Body of pancreas (tissue), 4 donors: ENCODE measurements around the gene BLZF1.

Experiments
- POLR2A ChIP-seq, 3 donors: fragments of 450-650 bp; IDR thresholded peaks; one replicate each; pipeline ENCODE4 v1.6.1; 2016; ENCODE audit warnings: antibody characterized with exemption in 3 of 3, mild to moderate bottlenecking in 2 of 3
- TF ChIP-seq, protein P1 (sequence below), 7 experiments: fragments of 450-650 bp in 4 of 7; fragments of 200-600 bp in 3 of 7; sonication (generic) in 3 of 7; IDR thresholded peaks; one replicate each; pipeline ENCODE4 v1.5.1; 2016 to 2019; ENCODE audit warnings: antibody characterized with exemption in 7 of 7

DNA sequence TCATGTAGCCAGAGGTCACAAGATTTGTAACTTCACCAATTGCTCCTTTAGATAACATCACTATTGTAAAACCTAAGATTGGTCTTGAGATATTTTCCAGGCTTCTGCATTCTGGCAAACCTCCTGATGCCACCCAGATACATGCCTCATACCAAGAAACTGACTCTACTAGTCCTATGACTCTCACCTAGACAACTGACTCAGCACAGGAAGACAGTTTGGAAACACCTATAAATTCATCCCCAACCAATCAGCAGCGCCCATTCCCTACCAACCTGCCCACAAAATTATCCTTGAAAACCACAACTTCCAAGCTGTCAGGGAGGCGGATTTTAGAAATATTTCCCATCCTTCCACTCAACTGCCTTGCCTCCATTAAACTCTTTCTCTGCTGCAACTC is 3.0 kb upstream of the BLZF1 start:
- TF ChIP-seq, protein P1, sequence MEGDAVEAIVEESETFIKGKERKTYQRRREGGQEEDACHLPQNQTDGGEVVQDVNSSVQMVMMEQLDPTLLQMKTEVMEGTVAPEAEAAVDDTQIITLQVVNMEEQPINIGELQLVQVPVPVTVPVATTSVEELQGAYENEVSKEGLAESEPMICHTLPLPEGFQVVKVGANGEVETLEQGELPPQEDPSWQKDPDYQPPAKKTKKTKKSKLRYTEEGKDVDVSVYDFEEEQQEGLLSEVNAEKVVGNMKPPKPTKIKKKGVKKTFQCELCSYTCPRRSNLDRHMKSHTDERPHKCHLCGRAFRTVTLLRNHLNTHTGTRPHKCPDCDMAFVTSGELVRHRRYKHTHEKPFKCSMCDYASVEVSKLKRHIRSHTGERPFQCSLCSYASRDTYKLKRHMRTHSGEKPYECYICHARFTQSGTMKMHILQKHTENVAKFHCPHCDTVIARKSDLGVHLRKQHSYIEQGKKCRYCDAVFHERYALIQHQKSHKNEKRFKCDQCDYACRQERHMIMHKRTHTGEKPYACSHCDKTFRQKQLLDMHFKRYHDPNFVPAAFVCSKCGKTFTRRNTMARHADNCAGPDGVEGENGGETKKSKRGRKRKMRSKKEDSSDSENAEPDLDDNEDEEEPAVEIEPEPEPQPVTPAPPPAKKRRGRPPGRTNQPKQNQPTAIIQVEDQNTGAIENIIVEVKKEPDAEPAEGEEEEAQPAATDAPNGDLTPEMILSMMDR (IDR thresholded peaks at IDR 0.05), result no peak
- TF ChIP-seq POLR2A (IDR thresholded peaks at IDR 0.05), result no peak
